ENCODE data around the gene OR10H4. TPM values are rescaled to one million over a fixed set of nuclear protein-coding genes. Genes with fewer than 3 reads are reported as not detected.

The OR10H4 gene
- polyA plus RNA-seq, 2 of the 4 experiments (the other 2 are of a cell fraction): not detected

GRCh38 chr19:15913384-15913783, 35.4 kb upstream of the OR10H4 start:
- Histone ChIP-seq H3K27ac (no peak overlapping the region), H3K4me2 (no peak overlapping the region), H3K9me3 (peaks cover 2% of the 10 kb centered on the region; the same call in 1 of the 3 replicates), H3K4me1 (no peaks in the 10 kb centered on the region), H3K4me3 (no peak overlapping the region)
- FAIRE-seq: no peak
- 88% methylated on average over 3 of the region's 6 CpGs for WGBS (ENCODE audit: missing lambda C conversion rate)
- CTCF ChIA-PET: no interaction called here
- TF ChIP-seq HDAC2 (IDR thresholded peaks at IDR 0.05): no peak
- no peak for TF ChIP-seq CEBPB (IDR thresholded peaks at IDR 0.05)
- TF ChIP-seq JUN (IDR thresholded peaks at IDR 0.05): no peak
- TF ChIP-seq JUNB (IDR thresholded peaks at IDR 0.05): no peak
- TF ChIP-seq EP300 (IDR thresholded peaks at IDR 0.05): no peak
- TF ChIP-seq BHLHE40 (IDR thresholded peaks at IDR 0.05; ENCODE audit: low read depth, low read length): no peak
- no peak for TF ChIP-seq MAX (IDR thresholded peaks at IDR 0.05)
- TF ChIP-seq HMGXB4 (CRISPR knock-in tag; IDR thresholded peaks at IDR 0.05; ENCODE audit: borderline replicate concordance): no peak
- ATAC-seq: no peak
- DNase-seq (ENCODE audit: low read depth in 1 of 2, low spot score in 1 of 2): no peak
- POLR2A ChIA-PET: no interaction called here

GRCh38 chr19:15913830-15914229, 35.0 kb upstream of the OR10H4 start:
- ATAC-seq (no peak), FAIRE-seq (no peak), DNase-seq (ENCODE audit: low read depth in 1 of 2, low spot score in 1 of 2) (no peak)
- peaks cover 2% of the 10 kb centered on the region; the same call in 1 of the 3 replicates for H3K9me3 ChIP-seq
- TF ChIP-seq FOSB (CRISPR knock-in tag; IDR thresholded peaks at IDR 0.05): no peak
- TF ChIP-seq RARB (CRISPR knock-in tag; IDR thresholded peaks at IDR 0.05): no peak
- no peak for TF ChIP-seq HOXB13 (CRISPR knock-in tag; IDR thresholded peaks at IDR 0.05; ENCODE audit: low read depth)
- TF ChIP-seq CBX2 (IDR thresholded peaks at IDR 0.05; ENCODE audit: borderline replicate concordance, low read depth): no peak
- no peak for TF ChIP-seq KDM1A (IDR thresholded peaks at IDR 0.05; ENCODE audit: low read depth)
- TF ChIP-seq JUN (IDR thresholded peaks at IDR 0.05): no peak
- TF ChIP-seq FOSL2 (IDR thresholded peaks at IDR 0.05): no peak
- TF ChIP-seq FOSL2 (CRISPR knock-in tag; IDR thresholded peaks at IDR 0.05): no peak
- TF ChIP-seq JUNB (IDR thresholded peaks at IDR 0.05): no peak
- TF ChIP-seq MAFK (IDR thresholded peaks at IDR 0.05; ENCODE audit: partially characterized antibody): no peak
- no peak for TF ChIP-seq CTCF (IDR thresholded peaks at IDR 0.05)
- no peak for TF ChIP-seq HDAC2 (IDR thresholded peaks at IDR 0.05)
- TF ChIP-seq CEBPB (IDR thresholded peaks at IDR 0.05): no peak
- POLR2A ChIA-PET: no interaction called here
- CTCF ChIA-PET: no interaction called here
- H3K4me1 ChIP-seq: no peaks in the 10 kb centered on the region
- no peak overlapping the region for H3K4me3 ChIP-seq
- H3K27ac ChIP-seq: no peak overlapping the region
- H3K4me2 ChIP-seq: no peak overlapping the region
- 95% methylated on average over 8 of the region's 8 CpGs for WGBS (ENCODE audit: missing lambda C conversion rate)

- Histone ChIP-seq H3K4me1 (no peaks in the 10 kb centered on the region), H3K9me3 (peaks cover 2% of the 10 kb centered on the region; the same call in 1 of the 3 replicates), H3K4me3 (no peak overlapping the region), H3K27ac (no peak overlapping the region), H3K4me2 (no peak overlapping the region)
- TF ChIP-seq NFE2L2 (conservative IDR thresholded peaks at IDR 0.05; ENCODE audit: low read length) (no peak), HOXA7 (CRISPR knock-in tag; IDR thresholded peaks at IDR 0.05) (no peak)
- POLR2A ChIA-PET: no interaction called here
- WGBS (ENCODE audit: missing lambda C conversion rate): 92% methylated on average over 2 of the region's 2 CpGs
- DNase-seq (ENCODE audit: low read depth in 1 of 2, low spot score in 1 of 2) (no peak), ATAC-seq (no peak), FAIRE-seq (no peak)
- CTCF ChIA-PET: no interaction called here
Measured at GRCh38 chr19:15915109-15915508, 33.7 kb upstream of the OR10H4 start.

GRCh38 chr19:15919243-15919642, 29.6 kb upstream of the OR10H4 start:
- H3K27ac ChIP-seq: no peak overlapping the region
- FAIRE-seq (no peak), DNase-seq (ENCODE audit: low read depth in 1 of 2, low spot score in 1 of 2) (no peak), ATAC-seq (no peak)
- TF ChIP-seq FOSL2 (IDR thresholded peaks at IDR 0.05): no peak
- no peak for TF ChIP-seq FOSL2 (CRISPR knock-in tag; IDR thresholded peaks at IDR 0.05)
- TF ChIP-seq TFCP2L1 (CRISPR knock-in tag; IDR thresholded peaks at IDR 0.05): no peak
- no peak for TF ChIP-seq ZSCAN20 (CRISPR knock-in tag; IDR thresholded peaks at IDR 0.05)
- no peak for TF ChIP-seq NR3C1 (IDR thresholded peaks at IDR 0.05)
- no peak for TF ChIP-seq FOXS1 (CRISPR knock-in tag; IDR thresholded peaks at IDR 0.05)
- no peak for TF ChIP-seq EHMT2 (IDR thresholded peaks at IDR 0.05; ENCODE audit: low read depth)
- no peak for TF ChIP-seq ELK1 (IDR thresholded peaks at IDR 0.05; ENCODE audit: low read depth, low read length)
- ChIA-PET CTCF (no interaction called here), POLR2A (no interaction called here)
- H3K4me3 ChIP-seq: no peak overlapping the region
- H3K9me3 ChIP-seq: peaks cover 2% of the 10 kb centered on the region; the same call in 1 of the 3 replicates
- no peaks in the 10 kb centered on the region for H3K4me1 ChIP-seq
- no peak overlapping the region for H3K4me2 ChIP-seq
- WGBS (ENCODE audit: missing lambda C conversion rate): 64% methylated on average over 4 of the region's 4 CpGs
